ENCODE results near the gene CDHR2. TPM values are rescaled to one million over a fixed set of nuclear protein-coding genes. Genes with fewer than 3 reads are reported as not detected.

Gene CDHR2
- total RNA-seq (0.04 TPM), polyA plus RNA-seq (ENCODE audit: insufficient read depth in 1 of 8, insufficient read length in 8 of 8, low replicate concordance in 1 of 8) (1 to 10 TPM in 3 of 8 donors, under 1 TPM in 5; 0.10 to 8.9 (median 0.22) TPM)
- long read RNA-seq, donor 1, result 0 reads
- long read RNA-seq, donor 2, result 0 reads
- long read RNA-seq, donor 3, result 0 reads
- long read RNA-seq, donor 4, result 0 reads
- long read RNA-seq, donor 5, result 0 reads
- long read RNA-seq, donor 6, result 0 reads
- long read RNA-seq, donor 7, result 0 reads
- long read RNA-seq, donor 8, result 0 reads
- long read RNA-seq, donor 9, result 0 reads
- long read RNA-seq, donor 10, result 0 reads
- long read RNA-seq, donor 11, result 0 reads

- Histone ChIP-seq H3K4me3 (ENCODE audit: low read length) (no peak within 1 kb of the TSS), H3K27ac (ENCODE audit: low read length) (no peak within 1 kb of the TSS), H3K4me1 (ENCODE audit: control insufficient read depth, insufficient read depth, low read length) (peaks cover 6% of the 10 kb centered on the region), H3K9me3 (replicated peaks; ENCODE audit: control insufficient read depth, low read depth, low read length) (no peaks in the 10 kb centered on the region), H3K36me3 (ENCODE audit: control insufficient read depth, insufficient read depth, low read length) (no peaks in the 10 kb centered on the region), H3K27me3 (ENCODE audit: control insufficient read depth, insufficient read depth, low read length) (peaks cover 2% of the 10 kb centered on the region)
- no peak for DNase-seq
- WGBS (ENCODE audit: insufficient coverage), result 70% methylated on average over 12 of the region's 18 CpGs
These were observed at the start of gene CDHR2 for GRCh38 chr5:176548967-176549444. Gene CDHR2 (plus strand): TSS chr5:176549342. CDS start chr5:176565353, 16,011 bp downstream.

DNA sequence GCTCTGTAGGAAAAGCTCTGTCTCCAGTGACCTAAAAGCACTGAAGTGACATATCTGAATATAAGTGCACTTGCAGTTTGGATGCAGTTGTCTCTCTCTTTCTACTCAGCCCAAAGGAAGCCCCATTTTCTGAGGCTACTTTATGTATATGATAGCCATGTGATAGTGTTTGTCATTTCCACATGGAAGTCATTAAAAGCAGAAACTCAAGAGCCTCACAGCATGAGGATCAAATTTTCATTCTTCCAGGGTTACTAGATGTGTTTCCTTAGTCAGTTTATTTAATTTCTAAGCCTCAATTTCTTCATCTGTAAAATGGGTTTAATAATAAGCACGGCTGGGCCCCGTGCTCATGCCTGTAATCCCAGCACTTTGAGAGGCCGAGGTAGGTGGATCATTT is 48.6 kb upstream of the CDHR2 start:
- WGBS (ENCODE audit: insufficient coverage), result no CpG with 5 or more reads among the region's 3 CpGs
- Histone ChIP-seq H3K27me3 (ENCODE audit: control insufficient read depth, insufficient read depth, low read length) (no peaks in the 10 kb centered on the region), H3K27ac (ENCODE audit: low read length) (no peak overlapping the region), H3K4me1 (ENCODE audit: control insufficient read depth, insufficient read depth, low read length) (no peaks in the 10 kb centered on the region), H3K36me3 (ENCODE audit: control insufficient read depth, insufficient read depth, low read length) (peaks cover 53% of the 10 kb centered on the region), H3K4me3 (ENCODE audit: low read length) (no peak overlapping the region), H3K9me3 (replicated peaks; ENCODE audit: control insufficient read depth, low read depth, low read length) (no peaks in the 10 kb centered on the region)
- no peak for DNase-seq

DNA sequence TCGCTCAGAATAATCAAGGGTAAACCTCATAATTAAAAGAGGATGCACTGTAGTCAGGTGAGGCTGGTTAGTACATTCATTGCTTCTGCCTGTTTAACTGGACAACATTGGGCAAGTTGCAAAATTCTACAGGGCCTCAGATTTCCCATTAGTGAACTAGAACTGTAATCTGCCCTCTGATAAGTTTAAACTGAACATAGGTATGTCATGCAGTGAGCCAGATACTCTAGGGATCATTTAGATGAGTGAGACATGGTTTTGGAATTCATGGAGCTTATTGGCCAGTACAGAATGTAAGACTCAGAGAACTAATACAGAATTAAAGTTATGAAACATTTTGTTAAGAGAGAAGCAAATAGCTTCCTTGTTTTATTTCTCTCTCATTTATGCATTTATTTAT is 47.8 kb upstream of the CDHR2 start:
- no CpG with 5 or more reads among the region's 1 CpG for WGBS (ENCODE audit: insufficient coverage)
- Histone ChIP-seq H3K27me3 (ENCODE audit: control insufficient read depth, insufficient read depth, low read length) (no peaks in the 10 kb centered on the region), H3K36me3 (ENCODE audit: control insufficient read depth, insufficient read depth, low read length) (peaks cover 45% of the 10 kb centered on the region), H3K4me3 (ENCODE audit: low read length) (no peak overlapping the region), H3K9me3 (replicated peaks; ENCODE audit: control insufficient read depth, low read depth, low read length) (no peaks in the 10 kb centered on the region), H3K27ac (ENCODE audit: low read length) (no peak overlapping the region), H3K4me1 (ENCODE audit: control insufficient read depth, insufficient read depth, low read length) (no peaks in the 10 kb centered on the region)
- DNase-seq, result no peak

DNA sequence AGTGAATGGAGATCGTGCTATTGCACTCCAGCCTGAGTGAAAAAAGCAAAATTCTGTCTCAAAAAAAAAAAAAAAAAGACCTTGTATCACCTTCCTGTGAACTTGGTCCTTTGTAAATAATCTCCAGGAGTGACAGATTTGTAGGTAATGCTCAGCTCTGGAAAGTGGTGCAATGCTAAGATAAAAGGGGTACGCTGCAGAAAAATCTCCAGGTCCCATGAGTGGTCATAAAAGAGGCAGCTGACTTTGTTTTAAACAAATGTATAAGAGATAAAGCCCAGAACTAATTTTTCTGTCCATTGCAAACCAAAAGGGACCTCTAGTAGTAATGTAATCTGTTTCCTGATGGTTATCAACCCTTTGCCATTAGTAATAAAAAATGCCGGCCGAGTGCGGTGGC is 45.6 kb upstream of the CDHR2 start:
- no peak overlapping the region for H3K4me3 ChIP-seq (ENCODE audit: low read length)
- no peak for DNase-seq
- H3K36me3 ChIP-seq (ENCODE audit: control insufficient read depth, insufficient read depth, low read length), result peaks cover 52% of the 10 kb centered on the region
- H3K4me1 ChIP-seq (ENCODE audit: control insufficient read depth, insufficient read depth, low read length), result peaks cover 3% of the 10 kb centered on the region
- no peaks in the 10 kb centered on the region for H3K27me3 ChIP-seq (ENCODE audit: control insufficient read depth, insufficient read depth, low read length)
- no peak overlapping the region for H3K27ac ChIP-seq (ENCODE audit: low read length)
- WGBS (ENCODE audit: insufficient coverage), result 78% methylated on average over 3 of the region's 5 CpGs
- no peaks in the 10 kb centered on the region for H3K9me3 ChIP-seq (replicated peaks; ENCODE audit: control insufficient read depth, low read depth, low read length)

DNA sequence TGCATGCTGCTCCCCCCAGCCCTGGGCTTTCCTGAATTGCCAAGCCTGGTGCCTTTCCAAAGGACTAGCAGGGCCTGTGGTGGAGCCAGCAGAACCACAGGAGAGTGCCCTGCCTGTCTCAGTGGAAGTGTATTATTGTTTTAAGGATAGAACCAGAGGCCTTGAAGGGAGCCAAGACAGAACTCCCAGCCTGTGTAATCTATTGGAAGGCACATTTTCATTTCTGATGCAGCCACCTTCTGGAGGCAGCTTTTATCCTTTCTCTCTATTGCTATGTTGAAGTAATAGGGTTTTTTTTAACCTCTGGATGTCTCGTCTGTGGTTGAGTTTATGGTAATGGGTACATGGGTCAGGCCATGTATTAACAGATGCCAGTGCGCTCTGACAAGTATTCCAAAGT is 41.2 kb upstream of the CDHR2 start:
- Histone ChIP-seq H3K4me1 (ENCODE audit: control insufficient read depth, insufficient read depth, low read length) (peaks cover 12% of the 10 kb centered on the region), H3K9me3 (replicated peaks; ENCODE audit: control insufficient read depth, low read depth, low read length) (no peaks in the 10 kb centered on the region), H3K36me3 (ENCODE audit: control insufficient read depth, insufficient read depth, low read length) (peaks cover 35% of the 10 kb centered on the region), H3K4me3 (ENCODE audit: low read length) (no peak overlapping the region), H3K27me3 (ENCODE audit: control insufficient read depth, insufficient read depth, low read length) (no peaks in the 10 kb centered on the region), H3K27ac (ENCODE audit: low read length) (no peak overlapping the region)
- no peak for DNase-seq
- WGBS (ENCODE audit: insufficient coverage), result 100% methylated on average over 2 of the region's 2 CpGs

DNA sequence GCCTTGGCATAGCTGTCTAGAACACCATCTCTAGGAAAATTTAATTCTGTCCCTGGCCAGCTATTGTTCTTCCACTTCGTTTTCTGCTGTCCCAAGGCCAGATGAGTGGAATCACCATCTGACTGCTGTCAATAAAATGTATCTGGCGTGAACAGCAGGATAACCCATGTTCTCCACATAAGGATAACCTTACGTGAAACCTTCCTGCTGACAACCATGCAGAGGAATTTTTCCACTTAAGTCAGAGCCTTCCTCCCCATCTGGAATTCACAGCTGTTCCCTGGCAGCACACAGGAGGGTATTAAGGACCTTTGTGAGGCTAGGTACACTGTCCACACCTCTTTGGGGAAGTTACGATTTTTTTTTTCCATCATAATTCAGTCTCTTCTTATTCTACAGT is 40.5 kb upstream of the CDHR2 start:
- Histone ChIP-seq H3K27me3 (ENCODE audit: control insufficient read depth, insufficient read depth, low read length) (no peaks in the 10 kb centered on the region), H3K4me3 (ENCODE audit: low read length) (no peak overlapping the region), H3K4me1 (ENCODE audit: control insufficient read depth, insufficient read depth, low read length) (peaks cover 12% of the 10 kb centered on the region), H3K36me3 (ENCODE audit: control insufficient read depth, insufficient read depth, low read length) (peaks cover 35% of the 10 kb centered on the region), H3K27ac (ENCODE audit: low read length) (no peak overlapping the region), H3K9me3 (replicated peaks; ENCODE audit: control insufficient read depth, low read depth, low read length) (no peaks in the 10 kb centered on the region)
- DNase-seq, result peak; percentile 18
- WGBS (ENCODE audit: insufficient coverage), result 50% methylated on average over 1 of the region's 4 CpGs

DNA sequence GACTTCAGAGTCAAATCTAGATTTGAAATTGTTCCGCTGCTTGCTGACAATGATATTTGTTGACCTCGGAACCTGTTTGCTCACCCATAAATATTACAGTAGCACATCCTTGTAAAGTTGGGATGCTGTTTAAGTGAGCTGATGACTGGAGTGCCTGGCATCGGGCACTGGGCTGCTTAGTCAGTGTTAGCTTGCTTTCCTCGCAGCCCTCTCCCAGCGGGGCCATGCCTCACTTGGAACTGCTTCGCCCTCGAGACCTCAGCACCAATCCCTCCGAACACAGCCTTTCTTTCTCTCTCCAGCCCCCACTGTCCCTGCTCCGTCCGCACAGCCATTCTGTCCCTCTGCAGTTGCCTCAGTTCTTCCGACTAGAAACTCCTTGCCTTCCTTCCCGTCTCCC is 35.4 kb upstream of the CDHR2 start:
- H3K36me3 ChIP-seq (ENCODE audit: control insufficient read depth, insufficient read depth, low read length), result peaks cover 7% of the 10 kb centered on the region
- H3K27me3 ChIP-seq (ENCODE audit: control insufficient read depth, insufficient read depth, low read length), result no peaks in the 10 kb centered on the region
- no peak for DNase-seq
- no peaks in the 10 kb centered on the region for H3K9me3 ChIP-seq (replicated peaks; ENCODE audit: control insufficient read depth, low read depth, low read length)
- H3K4me1 ChIP-seq (ENCODE audit: control insufficient read depth, insufficient read depth, low read length), result peaks cover 6% of the 10 kb centered on the region
- H3K4me3 ChIP-seq (ENCODE audit: low read length), result no peak overlapping the region
- 74% methylated on average over 9 of the region's 12 CpGs for WGBS (ENCODE audit: insufficient coverage)
- no peak overlapping the region for H3K27ac ChIP-seq (ENCODE audit: low read length)

- WGBS (ENCODE audit: insufficient coverage), result 79% methylated on average over 6 of the region's 11 CpGs
- no peak for DNase-seq
- Histone ChIP-seq H3K4me3 (ENCODE audit: low read length) (no peak overlapping the region), H3K9me3 (replicated peaks; ENCODE audit: control insufficient read depth, low read depth, low read length) (no peaks in the 10 kb centered on the region), H3K4me1 (ENCODE audit: control insufficient read depth, insufficient read depth, low read length) (peaks cover under 1% of the 10 kb centered on the region), H3K27me3 (ENCODE audit: control insufficient read depth, insufficient read depth, low read length) (no peaks in the 10 kb centered on the region), H3K27ac (ENCODE audit: low read length) (no peak overlapping the region), H3K36me3 (ENCODE audit: control insufficient read depth, insufficient read depth, low read length) (peaks cover 2% of the 10 kb centered on the region)
These were observed 34.7 kb upstream of the CDHR2 start for GRCh38 chr5:176514244-176514950.

DNA sequence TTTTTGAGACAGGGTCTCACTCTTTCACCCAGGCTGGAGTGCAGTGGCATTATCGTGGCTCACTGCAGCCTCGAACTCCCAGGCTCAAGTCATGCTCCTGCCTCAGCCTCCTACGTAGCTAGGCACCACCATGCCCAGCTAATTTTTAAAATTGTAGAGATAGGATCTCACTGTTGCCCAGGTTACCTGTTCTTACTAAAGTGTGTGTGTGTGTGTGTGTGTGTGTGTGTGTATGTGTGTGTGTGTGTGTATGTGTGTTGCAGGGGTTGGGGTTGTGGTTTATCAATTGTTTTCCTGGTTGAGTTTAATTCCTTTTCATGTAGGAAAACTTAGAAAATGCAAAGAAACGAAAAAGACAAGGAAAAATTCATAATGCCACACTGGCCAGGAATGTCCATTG is 33.7 kb upstream of the CDHR2 start:
- H3K27ac ChIP-seq (ENCODE audit: low read length), result no peak overlapping the region
- H3K27me3 ChIP-seq (ENCODE audit: control insufficient read depth, insufficient read depth, low read length), result no peaks in the 10 kb centered on the region
- no peaks in the 10 kb centered on the region for H3K9me3 ChIP-seq (replicated peaks; ENCODE audit: control insufficient read depth, low read depth, low read length)
- H3K4me1 ChIP-seq (ENCODE audit: control insufficient read depth, insufficient read depth, low read length), result no peaks in the 10 kb centered on the region
- H3K4me3 ChIP-seq (ENCODE audit: low read length), result no peak overlapping the region
- no peaks in the 10 kb centered on the region for H3K36me3 ChIP-seq (ENCODE audit: control insufficient read depth, insufficient read depth, low read length)
- no CpG with 5 or more reads among the region's 4 CpGs for WGBS (ENCODE audit: insufficient coverage)
- DNase-seq, result no peak

DNA sequence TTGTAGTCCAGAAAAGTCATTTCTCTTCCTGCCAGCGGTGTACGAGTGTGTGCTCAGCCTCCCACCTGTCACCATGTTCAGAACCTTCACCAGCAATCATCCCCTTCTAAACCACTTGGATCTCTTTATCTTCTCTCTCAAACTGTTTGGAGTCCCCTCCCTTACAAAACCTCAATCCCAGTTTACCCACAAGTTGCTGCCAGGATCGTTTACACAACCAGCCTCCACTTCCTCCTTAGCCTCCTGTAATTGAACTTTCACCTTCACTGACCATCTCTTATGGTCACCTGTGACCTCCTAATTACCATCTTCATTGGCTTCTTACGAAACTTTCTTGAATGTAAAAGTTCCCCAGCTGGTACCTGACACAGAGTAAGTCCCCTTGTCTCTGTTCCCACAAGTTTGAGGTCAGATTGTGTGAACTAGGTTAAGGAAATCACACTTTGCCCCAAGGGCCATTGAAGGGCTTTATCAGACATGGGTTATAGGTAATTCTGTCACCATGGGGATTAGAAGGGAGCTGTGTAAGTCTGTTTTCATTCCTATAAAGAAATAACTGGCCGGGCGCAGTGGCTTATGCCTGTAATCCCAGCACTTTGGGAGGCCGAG is 32.0 kb upstream of the CDHR2 start:
- no peaks in the 10 kb centered on the region for H3K36me3 ChIP-seq (ENCODE audit: control insufficient read depth, insufficient read depth, low read length)
- H3K27ac ChIP-seq (ENCODE audit: low read length), result no peak overlapping the region
- DNase-seq, result no peak
- 70% methylated on average over 3 of the region's 7 CpGs for WGBS (ENCODE audit: insufficient coverage)
- no peak overlapping the region for H3K4me3 ChIP-seq (ENCODE audit: low read length)
- no peaks in the 10 kb centered on the region for H3K27me3 ChIP-seq (ENCODE audit: control insufficient read depth, insufficient read depth, low read length)
- H3K9me3 ChIP-seq (replicated peaks; ENCODE audit: control insufficient read depth, low read depth, low read length), result no peaks in the 10 kb centered on the region
- no peaks in the 10 kb centered on the region for H3K4me1 ChIP-seq (ENCODE audit: control insufficient read depth, insufficient read depth, low read length)
